ENCODE results near the gene MBD6.

Gene MBD6

DNA sequence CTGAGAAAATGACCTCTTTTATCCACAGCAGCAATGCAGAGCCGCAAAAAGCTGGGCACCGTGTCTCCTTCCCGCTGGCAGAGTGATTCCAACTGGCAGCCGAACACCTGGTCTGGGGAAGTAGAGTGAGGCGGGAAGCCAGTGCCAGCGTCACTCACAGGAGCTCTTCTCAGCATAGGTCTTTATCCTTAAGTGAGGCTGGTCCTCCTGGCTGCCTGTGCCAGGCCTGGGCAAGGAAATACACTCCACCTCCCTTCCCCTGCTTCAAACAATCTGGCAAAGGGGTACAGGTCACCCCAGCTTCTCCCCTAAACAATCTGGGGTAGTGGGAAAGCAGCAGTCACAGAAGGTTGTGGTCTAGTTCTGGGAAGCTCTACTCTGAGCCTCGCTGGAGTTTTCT is 47.8 kb upstream of the MBD6 start:
- TF ChIP-seq, protein P1, sequence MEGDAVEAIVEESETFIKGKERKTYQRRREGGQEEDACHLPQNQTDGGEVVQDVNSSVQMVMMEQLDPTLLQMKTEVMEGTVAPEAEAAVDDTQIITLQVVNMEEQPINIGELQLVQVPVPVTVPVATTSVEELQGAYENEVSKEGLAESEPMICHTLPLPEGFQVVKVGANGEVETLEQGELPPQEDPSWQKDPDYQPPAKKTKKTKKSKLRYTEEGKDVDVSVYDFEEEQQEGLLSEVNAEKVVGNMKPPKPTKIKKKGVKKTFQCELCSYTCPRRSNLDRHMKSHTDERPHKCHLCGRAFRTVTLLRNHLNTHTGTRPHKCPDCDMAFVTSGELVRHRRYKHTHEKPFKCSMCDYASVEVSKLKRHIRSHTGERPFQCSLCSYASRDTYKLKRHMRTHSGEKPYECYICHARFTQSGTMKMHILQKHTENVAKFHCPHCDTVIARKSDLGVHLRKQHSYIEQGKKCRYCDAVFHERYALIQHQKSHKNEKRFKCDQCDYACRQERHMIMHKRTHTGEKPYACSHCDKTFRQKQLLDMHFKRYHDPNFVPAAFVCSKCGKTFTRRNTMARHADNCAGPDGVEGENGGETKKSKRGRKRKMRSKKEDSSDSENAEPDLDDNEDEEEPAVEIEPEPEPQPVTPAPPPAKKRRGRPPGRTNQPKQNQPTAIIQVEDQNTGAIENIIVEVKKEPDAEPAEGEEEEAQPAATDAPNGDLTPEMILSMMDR (IDR thresholded peaks at IDR 0.05; ENCODE audit: poor library complexity, severe bottlenecking), result no peak
- no peak for ATAC-seq (ENCODE audit: low read depth)
- Histone ChIP-seq H3K27me3 (ENCODE audit: insufficient read depth, poor library complexity, severe bottlenecking) (peaks cover 47% of the 10 kb centered on the region), H3K9me3 (ENCODE audit: severe bottlenecking) (no peaks in the 10 kb centered on the region), H3K4me1 (ENCODE audit: insufficient read depth, poor library complexity, severe bottlenecking) (no peaks in the 10 kb centered on the region), H3K27ac (ENCODE audit: poor library complexity, severe bottlenecking) (no peak overlapping the region), H3K36me3 (ENCODE audit: low read depth) (no peaks in the 10 kb centered on the region), H3K4me3 (ENCODE audit: severe bottlenecking) (no peak overlapping the region)
- DNase-seq (ENCODE audit: low spot score), result no peak

DNA sequence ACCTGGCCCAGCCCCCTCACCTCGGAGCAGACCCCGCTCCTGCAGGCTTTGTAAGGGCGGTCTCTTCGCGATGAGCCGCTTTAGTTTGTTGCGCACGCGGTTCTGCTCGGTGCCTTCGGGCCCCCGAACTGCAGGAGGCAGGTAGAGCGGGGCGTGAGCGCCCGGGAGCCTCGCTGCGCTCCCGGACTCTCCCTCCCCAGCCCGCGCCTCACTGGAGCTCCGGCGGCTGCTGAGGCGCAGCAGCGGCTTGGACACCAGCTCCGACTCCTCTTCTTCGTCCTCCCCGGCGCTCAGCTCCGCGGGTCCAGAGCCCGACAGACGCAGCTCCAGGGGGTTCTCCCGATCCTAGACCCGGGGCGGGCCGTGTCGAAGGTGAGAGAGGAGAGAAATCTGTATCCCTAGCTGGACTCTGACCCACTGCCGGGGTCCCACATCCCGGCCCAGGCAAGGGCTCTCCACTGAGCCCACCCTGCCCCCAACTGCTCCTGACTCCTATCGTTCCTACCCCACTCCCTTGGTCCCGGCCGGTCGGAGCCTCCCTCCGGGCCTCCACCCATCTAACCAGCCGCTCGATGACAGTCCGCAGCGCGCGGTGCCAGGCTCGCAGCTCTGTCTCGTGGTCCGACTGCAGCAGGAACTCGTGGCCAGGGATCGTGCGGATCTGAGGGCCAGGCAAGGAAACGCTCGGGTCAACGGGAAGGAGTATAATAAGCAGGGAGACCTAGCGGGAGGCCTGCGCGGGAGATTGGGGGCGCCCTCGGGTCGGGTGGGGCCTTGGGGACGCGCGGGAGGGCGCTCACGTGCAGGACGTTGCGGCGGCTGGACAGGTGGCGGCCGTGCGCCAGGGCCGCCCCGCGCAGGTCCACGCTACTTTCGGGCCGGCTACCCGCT is 47.1 kb upstream of the MBD6 start:
- Histone ChIP-seq H3K4me3 (ENCODE audit: severe bottlenecking) (no peak overlapping the region), H3K4me1 (ENCODE audit: insufficient read depth, poor library complexity, severe bottlenecking) (no peaks in the 10 kb centered on the region), H3K9me3 (ENCODE audit: severe bottlenecking) (no peaks in the 10 kb centered on the region), H3K27ac (ENCODE audit: poor library complexity, severe bottlenecking) (no peak overlapping the region), H3K36me3 (ENCODE audit: low read depth) (no peaks in the 10 kb centered on the region), H3K27me3 (ENCODE audit: insufficient read depth, poor library complexity, severe bottlenecking) (peaks cover 47% of the 10 kb centered on the region)
- TF ChIP-seq, protein P1 (IDR thresholded peaks at IDR 0.05; ENCODE audit: poor library complexity, severe bottlenecking), result no peak
- ATAC-seq (ENCODE audit: low read depth) (peak; percentile 60), DNase-seq (ENCODE audit: low spot score) (no peak)

DNA sequence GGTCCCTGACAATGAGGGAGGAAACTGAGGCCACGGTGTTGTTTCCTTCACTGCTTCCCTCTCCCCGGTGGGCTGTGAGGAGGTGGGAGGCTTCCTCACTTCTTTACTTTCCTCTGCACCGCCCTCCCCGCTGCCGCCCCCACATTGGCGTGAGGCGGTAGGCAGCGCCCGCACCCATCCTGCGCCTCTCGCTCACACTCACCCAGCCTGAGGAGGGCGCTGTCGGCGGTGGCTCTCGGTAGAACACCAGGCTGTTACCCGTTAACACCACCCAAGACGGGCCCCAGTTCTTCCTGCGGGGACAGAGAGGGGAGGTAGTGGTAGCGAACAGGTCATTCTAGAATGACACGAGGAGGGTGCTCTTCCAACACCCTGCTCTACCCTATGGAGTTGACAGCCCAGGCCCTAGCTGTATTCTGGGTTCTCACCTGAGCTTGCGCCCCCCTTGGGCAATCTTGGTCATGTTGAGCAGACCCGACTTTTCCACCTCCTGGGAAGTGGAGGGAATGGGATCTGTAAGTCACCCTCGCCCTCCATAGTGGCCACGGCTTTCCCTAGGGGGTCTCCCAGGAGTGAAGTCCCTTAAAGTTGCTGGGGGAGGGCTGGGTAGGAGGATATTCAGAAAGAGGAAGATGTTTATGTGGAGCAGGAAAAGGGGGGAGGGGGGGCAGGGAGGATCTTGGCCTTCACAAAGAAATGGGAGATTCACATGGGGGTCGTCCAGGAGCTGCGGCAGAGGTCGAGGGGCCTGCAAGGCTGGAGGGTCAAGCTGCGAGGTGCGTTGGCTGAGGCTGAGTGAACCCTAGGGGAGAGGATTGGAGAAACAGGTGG is 46.2 kb upstream of the MBD6 start:
- peaks cover 47% of the 10 kb centered on the region for H3K27me3 ChIP-seq (ENCODE audit: insufficient read depth, poor library complexity, severe bottlenecking)
- H3K4me3 ChIP-seq (ENCODE audit: severe bottlenecking), result no peak overlapping the region
- ATAC-seq (ENCODE audit: low read depth) (no peak), DNase-seq (ENCODE audit: low spot score) (no peak)
- no peak overlapping the region for H3K27ac ChIP-seq (ENCODE audit: poor library complexity, severe bottlenecking)
- no peaks in the 10 kb centered on the region for H3K36me3 ChIP-seq (ENCODE audit: low read depth)
- H3K4me1 ChIP-seq (ENCODE audit: insufficient read depth, poor library complexity, severe bottlenecking), result no peaks in the 10 kb centered on the region
- H3K9me3 ChIP-seq (ENCODE audit: severe bottlenecking), result no peaks in the 10 kb centered on the region
- TF ChIP-seq, protein P1 (IDR thresholded peaks at IDR 0.05; ENCODE audit: poor library complexity, severe bottlenecking), result peak; percentile 12

DNA sequence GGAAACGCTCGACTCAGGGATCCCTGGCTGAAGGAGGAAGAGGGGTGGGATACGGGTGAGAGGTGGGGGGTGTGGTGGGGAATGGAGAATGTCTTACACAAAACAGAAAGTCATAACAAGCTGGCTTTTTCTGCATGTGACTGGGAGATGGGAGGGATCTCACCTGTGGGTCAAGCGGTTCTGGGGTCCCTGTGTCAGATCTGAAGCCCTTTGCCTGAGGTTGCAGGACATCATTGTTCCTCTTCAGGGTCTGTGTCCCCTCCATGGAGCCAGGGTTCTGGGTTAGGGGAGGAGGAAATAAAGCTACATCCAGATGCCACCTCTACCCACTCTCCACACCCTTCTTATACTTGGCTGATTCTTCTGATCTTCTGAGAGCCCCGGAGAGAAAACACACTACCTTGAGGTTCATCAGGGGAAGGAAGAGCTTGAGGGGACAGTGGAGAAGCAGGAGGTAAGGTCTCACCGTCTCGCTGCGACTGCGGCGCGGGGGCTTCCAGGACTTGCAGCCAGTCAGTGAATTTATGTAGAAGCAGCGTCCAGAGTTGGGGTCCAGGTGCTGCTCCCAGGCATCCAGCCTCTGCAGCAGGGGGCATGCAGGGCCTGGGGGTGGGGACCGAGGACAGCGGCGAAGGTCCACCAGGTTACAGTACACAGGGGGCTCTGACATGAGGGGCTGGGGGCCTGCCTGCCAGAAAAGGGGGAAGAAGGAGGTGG is 45.5 kb upstream of the MBD6 start:
- H3K9me3 ChIP-seq (ENCODE audit: severe bottlenecking), result no peaks in the 10 kb centered on the region
- H3K27me3 ChIP-seq (ENCODE audit: insufficient read depth, poor library complexity, severe bottlenecking), result peaks cover 47% of the 10 kb centered on the region
- H3K27ac ChIP-seq (ENCODE audit: poor library complexity, severe bottlenecking), result no peak overlapping the region
- H3K36me3 ChIP-seq (ENCODE audit: low read depth), result no peaks in the 10 kb centered on the region
- TF ChIP-seq, protein P1 (IDR thresholded peaks at IDR 0.05; ENCODE audit: poor library complexity, severe bottlenecking), result no peak
- DNase-seq (ENCODE audit: low spot score) (no peak), ATAC-seq (ENCODE audit: low read depth) (no peak)
- no peak overlapping the region for H3K4me3 ChIP-seq (ENCODE audit: severe bottlenecking)
- no peaks in the 10 kb centered on the region for H3K4me1 ChIP-seq (ENCODE audit: insufficient read depth, poor library complexity, severe bottlenecking)

Measured in RWPE2 (cell line).